B cell (primary cell): ENCODE data around the gene SLC16A7.

ENCODE experiments used
- CTCF ChIP-seq: fragments of 200-600 bp; IDR thresholded peaks from one replicate; pipeline ENCODE4 v1.8.0; 2022; ENCODE audit warnings: antibody characterized with exemption, mild to moderate bottlenecking
- EZH2 ChIP-seq: IDR thresholded peaks from 2 replicates; pipeline ENCODE4 v1.6.1; 2012; ENCODE audit warnings: borderline replicate concordance, low read depth, mild to moderate bottlenecking, moderate library complexity, low read length; ENCODE audit not compliant: insufficient read depth, poor library complexity, severe bottlenecking

- TF ChIP-seq CTCF (no peak), EZH2 (no peak)
Observed at GRCh38 chr12:59668674-59669073, 72.8 kb downstream of the SLC16A7 start.
